Measurements from ENCODE around the gene C1QL3.

GRCh38 chr10:16481052-16481728, 40.5 kb downstream of the C1QL3 start:
- TF ChIP-seq EZH2 (optimal IDR thresholded peaks at IDR 0.05; ENCODE audit: low read depth, low read length) (no peak), CTCF (IDR thresholded peaks at IDR 0.05; ENCODE audit: low read length) (no peak), EZH2phosphoT487 (IDR thresholded peaks at IDR 0.05; ENCODE audit: low read length) (no peak)
